Measurements from ENCODE around the gene SUMO4.

DNA sequence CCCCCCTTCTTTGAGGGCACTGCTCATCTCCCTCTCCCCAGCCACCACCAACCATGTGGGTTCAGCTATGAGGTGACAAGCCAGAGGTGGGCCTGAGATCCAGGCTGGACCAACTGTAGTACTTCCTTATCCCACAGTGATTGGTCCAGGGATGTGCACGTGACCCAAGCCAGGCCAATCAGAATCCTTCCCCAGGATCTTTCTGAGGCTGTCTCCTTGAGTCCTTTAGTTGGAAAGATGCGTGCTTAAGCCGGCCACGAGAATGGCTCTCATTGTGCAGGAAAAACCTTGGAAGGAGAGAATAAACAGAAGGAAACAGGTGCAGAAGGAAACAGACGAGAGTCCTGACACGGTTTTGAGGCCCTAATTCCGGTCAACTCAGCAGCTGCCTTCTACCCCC lies 45.5 kb downstream of the SUMO4 start:
- TF ChIP-seq EZH2 (IDR thresholded peaks at IDR 0.05; ENCODE audit: borderline replicate concordance, insufficient read depth, low read depth, low read length, poor library complexity, severe bottlenecking) = no peak
- TF ChIP-seq, protein P1, sequence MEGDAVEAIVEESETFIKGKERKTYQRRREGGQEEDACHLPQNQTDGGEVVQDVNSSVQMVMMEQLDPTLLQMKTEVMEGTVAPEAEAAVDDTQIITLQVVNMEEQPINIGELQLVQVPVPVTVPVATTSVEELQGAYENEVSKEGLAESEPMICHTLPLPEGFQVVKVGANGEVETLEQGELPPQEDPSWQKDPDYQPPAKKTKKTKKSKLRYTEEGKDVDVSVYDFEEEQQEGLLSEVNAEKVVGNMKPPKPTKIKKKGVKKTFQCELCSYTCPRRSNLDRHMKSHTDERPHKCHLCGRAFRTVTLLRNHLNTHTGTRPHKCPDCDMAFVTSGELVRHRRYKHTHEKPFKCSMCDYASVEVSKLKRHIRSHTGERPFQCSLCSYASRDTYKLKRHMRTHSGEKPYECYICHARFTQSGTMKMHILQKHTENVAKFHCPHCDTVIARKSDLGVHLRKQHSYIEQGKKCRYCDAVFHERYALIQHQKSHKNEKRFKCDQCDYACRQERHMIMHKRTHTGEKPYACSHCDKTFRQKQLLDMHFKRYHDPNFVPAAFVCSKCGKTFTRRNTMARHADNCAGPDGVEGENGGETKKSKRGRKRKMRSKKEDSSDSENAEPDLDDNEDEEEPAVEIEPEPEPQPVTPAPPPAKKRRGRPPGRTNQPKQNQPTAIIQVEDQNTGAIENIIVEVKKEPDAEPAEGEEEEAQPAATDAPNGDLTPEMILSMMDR (IDR thresholded peaks at IDR 0.05) = no peak
